H9 (cell line): ENCODE results near the gene LMF2. TPM values are rescaled to one million over a fixed set of nuclear protein-coding genes. Genes with fewer than 3 reads are reported as not detected.

Experiments used
- DNase-seq: peaks from one replicate; pipeline ENCODE4 v3.0.0-alpha.2; 2017
- H2AFZ ChIP-seq: one replicate; pipeline ENCODE4 v1.6.1; 2013; ENCODE audit warnings: mild to moderate bottlenecking, low read length, control low read depth, moderate library complexity
- H2AK5ac ChIP-seq: 2 replicates; pipeline ENCODE4 v1.6.1; 2013; ENCODE audit warnings: low read length, control low read depth, mixed read lengths; ENCODE audit not compliant: insufficient read length
- H2BK120ac ChIP-seq: one replicate; pipeline ENCODE4 v1.6.1; 2013; ENCODE audit warnings: low read depth, mild to moderate bottlenecking, low read length, control low read depth, inconsistent platforms; ENCODE audit not compliant: poor library complexity, severe bottlenecking
- H2BK12ac ChIP-seq: 2 replicates; pipeline ENCODE4 v1.6.1; 2013; ENCODE audit warnings: low read length, control low read depth, mixed read lengths, low read depth; ENCODE audit not compliant: insufficient read length
- H2BK15ac ChIP-seq: 2 replicates; pipeline ENCODE4 v1.6.1; 2013; ENCODE audit warnings: low read depth, low read length, control low read depth
- H2BK20ac ChIP-seq: one replicate; pipeline ENCODE4 v1.6.1; 2013; ENCODE audit warnings: low read depth, mild to moderate bottlenecking, low read length, control low read depth, inconsistent platforms; ENCODE audit not compliant: poor library complexity, severe bottlenecking
- H2BK5ac ChIP-seq: 2 replicates; pipeline ENCODE4 v1.6.1; 2013; ENCODE audit warnings: low read length, control low read depth, mixed read lengths; ENCODE audit not compliant: insufficient read length
- H3K14ac ChIP-seq: 2 replicates; pipeline ENCODE4 v1.6.1; 2013; ENCODE audit warnings: low read length, control low read depth; ENCODE audit not compliant: insufficient read depth
- H3K18ac ChIP-seq: 2 replicates; pipeline ENCODE4 v1.6.1; 2013; ENCODE audit warnings: low read depth, mild to moderate bottlenecking, mixed read lengths, low read length, control low read depth; ENCODE audit not compliant: insufficient read length
- H3K23ac ChIP-seq: 2 replicates; pipeline ENCODE4 v1.6.1; 2013; ENCODE audit warnings: low read length, control low read depth, mixed read lengths, low read depth; ENCODE audit not compliant: insufficient read length
- H3K23me2 ChIP-seq: 2 replicates; pipeline ENCODE4 v1.6.1; 2013; ENCODE audit warnings: low read depth, mild to moderate bottlenecking, mixed read lengths, low read length, control low read depth; ENCODE audit not compliant: insufficient read length, poor library complexity, severe bottlenecking
- H3K27ac ChIP-seq: 2 replicates; pipeline ENCODE4 v1.5.1; 2013; ENCODE audit warnings: low read length, control low read depth, mixed read lengths, low read depth; ENCODE audit not compliant: insufficient read length
- H3K27me3 ChIP-seq: 2 replicates; pipeline ENCODE4 v1.6.1; 2013; ENCODE audit warnings: low read length, control low read depth, inconsistent platforms; ENCODE audit not compliant: insufficient read depth
- H3K4ac ChIP-seq: 2 replicates; pipeline ENCODE4 v1.6.1; 2013; ENCODE audit warnings: low read depth, mild to moderate bottlenecking, control low read depth, inconsistent platforms, low read length, moderate library complexity
- H3K4me1 ChIP-seq: 2 replicates; pipeline ENCODE4 v1.6.1; 2013; ENCODE audit warnings: low read length, control low read depth, inconsistent platforms; ENCODE audit not compliant: insufficient read depth
- H3K4me2 ChIP-seq: 2 replicates; pipeline ENCODE4 v1.6.1; 2013; ENCODE audit warnings: low read length, control low read depth, mixed read lengths; ENCODE audit not compliant: insufficient read length, insufficient read depth
- H3K56ac ChIP-seq: 2 replicates; pipeline ENCODE4 v1.6.1; 2013; ENCODE audit warnings: low read depth, mild to moderate bottlenecking, mixed read lengths, low read length, control low read depth; ENCODE audit not compliant: insufficient read length
- H3K79me1 ChIP-seq: 2 replicates; pipeline ENCODE4 v1.6.1; 2013; ENCODE audit warnings: low read depth, mild to moderate bottlenecking, moderate library complexity, low read length, control low read depth, inconsistent platforms; ENCODE audit not compliant: insufficient read depth, poor library complexity, severe bottlenecking
- H3K79me2 ChIP-seq: 2 replicates; pipeline ENCODE4 v1.6.1; 2013; ENCODE audit warnings: low read length, control low read depth, inconsistent platforms; ENCODE audit not compliant: insufficient read depth
- H3K9ac ChIP-seq: 2 replicates; pipeline ENCODE4 v1.6.1; 2013; ENCODE audit warnings: low read length, control low read depth, mixed read lengths; ENCODE audit not compliant: insufficient read length; ENCODE audit errors: extremely low read depth
- H3K9me3 ChIP-seq: one replicate; pipeline ENCODE4 v1.6.1; 2013; ENCODE audit warnings: low read depth, low read length, inconsistent platforms; ENCODE audit not compliant: control insufficient read depth
- H3T11ph ChIP-seq: one replicate; pipeline ENCODE4 v1.6.1; 2013; ENCODE audit warnings: mild to moderate bottlenecking, low read length, control low read depth, inconsistent platforms
- H4K20me1 ChIP-seq: one replicate; pipeline ENCODE4 v1.6.1; 2013; ENCODE audit not compliant: control insufficient read depth, insufficient read length, insufficient read depth
- H4K5ac ChIP-seq: 2 replicates; pipeline ENCODE4 v1.6.1; 2013; ENCODE audit warnings: low read depth, mild to moderate bottlenecking, mixed read lengths, low read length, control low read depth; ENCODE audit not compliant: insufficient read length
- H4K8ac ChIP-seq: replicated peaks from 2 replicates; pipeline ENCODE4 v1.6.1; 2013; ENCODE audit warnings: low read length, control low read depth, mixed read lengths, low read depth; ENCODE audit not compliant: insufficient read length
- H4K91ac ChIP-seq: 2 replicates; pipeline ENCODE4 v1.6.1; 2013; ENCODE audit warnings: low read depth, mild to moderate bottlenecking, moderate library complexity, mixed read lengths, low read length, control low read depth; ENCODE audit not compliant: insufficient read length
- H3K27ac Mint-ChIP-seq, 3 experiments: 2 replicates in 2 of 3; 3 replicates in 1 of 3; pipeline ENCODE4 v1.8.0; 2020 to 2021; ENCODE audit warnings: mixed read lengths in 3 of 3, mild to moderate bottlenecking in 1 of 3, moderate library complexity in 1 of 3
- H3K27me3 Mint-ChIP-seq: 2 replicates; pipeline ENCODE4 v1.8.0; 2021; ENCODE audit warnings: low read depth, mild to moderate bottlenecking, moderate library complexity, mixed read lengths
- H3K36me3 Mint-ChIP-seq, 3 experiments: 2 replicates in 2 of 3; 3 replicates in 1 of 3; pipeline ENCODE4 v1.8.0; 2020 to 2021; ENCODE audit warnings: low read depth in 3 of 3, mixed read lengths in 3 of 3; ENCODE audit not compliant: insufficient read depth in 1 of 3
- H3K4me1 Mint-ChIP-seq, 2 experiments: 2 replicates each; pipeline ENCODE4 v1.8.0; 2020; ENCODE audit warnings: mixed read lengths in 2 of 2
- H3K4me3 Mint-ChIP-seq, 2 experiments: 2 replicates in 1 of 2; 3 replicates in 1 of 2; pipeline ENCODE4 v1.8.0; 2020 to 2021; ENCODE audit warnings: mild to moderate bottlenecking in 2 of 2, mixed read lengths in 2 of 2, moderate library complexity in 1 of 2
- H3K9me3 Mint-ChIP-seq, 2 experiments: 2 replicates in 1 of 2; 3 replicates in 1 of 2; pipeline ENCODE4 v1.8.0; 2020; ENCODE audit warnings: mild to moderate bottlenecking in 2 of 2, mixed read lengths in 2 of 2, moderate library complexity in 1 of 2
- CTCF ChIP-seq: fragments of 200-600 bp; sonication (generic); conservative IDR thresholded peaks from 3 replicates; pipeline ENCODE4 v1.8.0; 2021; ENCODE audit warnings: antibody characterized with exemption, mild to moderate bottlenecking
- WGBS: extraction: QIAGEN DNeasy Blood & Tissue Kit; methylation state at CpG from one replicate; pipeline ENCODE4 v1.1.7; 2013; ENCODE audit warnings: missing lambda C conversion rate, low lambda C conversion rate, mixed read lengths; ENCODE audit not compliant: insufficient read length; ENCODE audit errors: extremely low coverage; 5-methylcytosine and 5-hydroxymethylcytosine counted together
- total RNA-seq: library from RNA; stranded (reverse); gene quantifications from 2 replicates; pipeline ENCODE4 v1.2.1, GENCODE V29; 2021

Gene LMF2
- total RNA-seq, 1 experiment from 2014 or later: 43.6 TPM

GRCh38 chr22:50523806-50524675 is 16.5 kb upstream of the LMF2 start:
- no peak overlapping the region for H3K56ac ChIP-seq
- no peak overlapping the region for H3K23ac ChIP-seq
- H3K4ac ChIP-seq: no peak overlapping the region
- no peaks in the 10 kb centered on the region for H3K79me1 ChIP-seq
- H3K18ac ChIP-seq: no peak overlapping the region
- no peaks in the 10 kb centered on the region for H3K9me3 ChIP-seq
- Mint-ChIP-seq H3K36me3 (peaks cover 7 to 40% (median 30%) of the 10 kb centered on the region in 3 experiments; a peak in 6 of 7 replicates), H3K27me3 (peaks cover 25% of the 10 kb centered on the region), H3K27ac (peak overlapping the region in 2 of 3 experiments; percentile 49 to 80; a peak in 2 of 7 replicates), H3K4me1 (peaks cover 11 to 15% of the 10 kb centered on the region in 2 experiments), H3K9me3 (no peaks in the 10 kb centered on the region; a peak in 1 of 5 replicates), H3K4me3 (peak overlapping the region; percentile 82 to 88)
- no peak for TF ChIP-seq CTCF
- peak overlapping the region; percentile 70 for H3K4me2 ChIP-seq
- no peak overlapping the region for H2BK20ac ChIP-seq
- H2BK120ac ChIP-seq: no peak overlapping the region
- H3K4me1 ChIP-seq: peaks cover 3% of the 10 kb centered on the region; the same call in 1 of the 2 replicates
- WGBS: no CpG with 5 or more reads among the region's 25 CpGs
- no peak overlapping the region for H3T11ph ChIP-seq
- no peak overlapping the region for H2AK5ac ChIP-seq
- peaks cover 11% of the 10 kb centered on the region; the same call in 1 of the 2 replicates for H3K27me3 ChIP-seq
- no peak overlapping the region for H4K91ac ChIP-seq
- H3K27ac ChIP-seq: no peak overlapping the region
- no peaks in the 10 kb centered on the region for H4K20me1 ChIP-seq
- DNase-seq: no peak
- no peak overlapping the region for H2BK5ac ChIP-seq
- no peaks in the 10 kb centered on the region for H3K79me2 ChIP-seq
- no peak overlapping the region for H3K14ac ChIP-seq
- no peak overlapping the region for H4K8ac ChIP-seq
- H2AFZ ChIP-seq: no peak overlapping the region
- H2BK15ac ChIP-seq: no peak overlapping the region
- no peak overlapping the region for H4K5ac ChIP-seq
- H2BK12ac ChIP-seq: no peak overlapping the region
- H3K9ac ChIP-seq: no peak overlapping the region
- peaks cover 3% of the 10 kb centered on the region for H3K23me2 ChIP-seq
